NB4 (cell line): Measurements from ENCODE around the gene COL6A1.
A peak's percentile ranks its signal among the peaks of the same experiment; 100 is the strongest.
"Not testable (repeated sequence)": the region's sequence is repeated elsewhere in the genome, so short reads cannot be mapped to it uniquely, and the experiment has no call there.

Experiments used
- DNase-seq: peaks from one replicate; pipeline ENCODE4 v3.0.0; 2010; ENCODE audit warnings: low read depth
- H3K4me3 ChIP-seq: one replicate; pipeline ENCODE4 v1.5.1; 2011; ENCODE audit warnings: mild to moderate bottlenecking, low read depth, low read length, moderate library complexity
- CTCF ChIP-seq: IDR thresholded peaks from one replicate; pipeline ENCODE4 v1.5.1; 2012; ENCODE audit warnings: low read depth, low read length
- MAX ChIP-seq: IDR thresholded peaks from 2 replicates; pipeline ENCODE4 v1.6.1; 2011; ENCODE audit warnings: low read depth, low read length
- MYC ChIP-seq: IDR thresholded peaks from 2 replicates; pipeline ENCODE4 v1.6.1; 2011; ENCODE audit warnings: low read depth, low read length
- POLR2A ChIP-seq: IDR thresholded peaks from 2 replicates; pipeline ENCODE4 v1.6.1; 2011; ENCODE audit warnings: mild to moderate bottlenecking; ENCODE audit not compliant: insufficient read length; ENCODE audit errors: extremely low read depth

COL6A1 gene

GRCh38 chr21:46041183-46041582 is 59.6 kb downstream of the COL6A1 start:
- no peak for DNase-seq
- TF ChIP-seq MYC (no peak), CTCF (no peak), MAX (no peak), POLR2A (no peak)
- no peak overlapping the region for H3K4me3 ChIP-seq

- no peak for TF ChIP-seq MYC
- TF ChIP-seq CTCF, result no peak
- H3K4me3 ChIP-seq, result no peak overlapping the region
- no peak for DNase-seq
These were observed 63.6 kb downstream of the COL6A1 start for GRCh38 chr21:46045154-46045553.

- peak; percentile 17 for DNase-seq
- no peak overlapping the region for H3K4me3 ChIP-seq
- no peak for TF ChIP-seq POLR2A
- no peak for TF ChIP-seq MAX
- TF ChIP-seq MYC, result no peak
- no peak for TF ChIP-seq CTCF
These were observed 64.9 kb downstream of the COL6A1 start for GRCh38 chr21:46046471-46046870.

GRCh38 chr21:46046906-46047305 is 65.3 kb downstream of the COL6A1 start:
- not testable (repeated sequence) for H3K4me3 ChIP-seq, DNase-seq

- peak; percentile 13 for DNase-seq
- TF ChIP-seq POLR2A, result no peak
- no peak for TF ChIP-seq MYC
- TF ChIP-seq MAX, result no peak
- TF ChIP-seq CTCF, result no peak
- H3K4me3 ChIP-seq, result no peak overlapping the region
These were observed 67.6 kb downstream of the COL6A1 start for GRCh38 chr21:46048926-46049889.

- DNase-seq, result no peak
- TF ChIP-seq MAX (no peak), CTCF (no peak), MYC (no peak), POLR2A (no peak)
- no peak overlapping the region for H3K4me3 ChIP-seq
These were observed 68.5 kb downstream of the COL6A1 start for GRCh38 chr21:46049890-46050667.
